DOHH2 (cell line): ENCODE measurements around the gene TREML2.

Source experiments
- H3F3A ChIP-seq: fragments of 200-600 bp; sonication (generic), shearing (Covaris generic); 2 replicates; pipeline ENCODE4 v1.6.0; 2016; ENCODE audit warnings: antibody characterized with exemption, mild to moderate bottlenecking; ENCODE audit not compliant: control insufficient read depth, insufficient read depth
- H3K27ac ChIP-seq: fragments of 200-600 bp; sonication (generic); 2 replicates; pipeline ENCODE4 v1.5.1; 2014; ENCODE audit warnings: low read depth, mild to moderate bottlenecking, low read length, moderate library complexity
- H3K27me3 ChIP-seq: fragments of 200-600 bp; sonication (generic); 2 replicates; pipeline ENCODE4 v1.6.1; 2014; ENCODE audit warnings: mild to moderate bottlenecking, low read length, mixed read lengths; ENCODE audit not compliant: control insufficient read depth
- H3K36me3 ChIP-seq: fragments of 200-600 bp; sonication (generic); 2 replicates; pipeline ENCODE4 v1.6.1; 2014; ENCODE audit warnings: mild to moderate bottlenecking, low read length, moderate library complexity, mixed read lengths; ENCODE audit not compliant: control insufficient read depth
- H3K4me1 ChIP-seq: fragments of 200-600 bp; sonication (generic); 2 replicates; pipeline ENCODE4 v1.6.1; 2014; ENCODE audit warnings: mild to moderate bottlenecking, low read length, mixed read lengths; ENCODE audit not compliant: control insufficient read depth
- H3K4me2 ChIP-seq: fragments of 200-600 bp; sonication (generic); 2 replicates; pipeline ENCODE4 v1.6.0; 2014; ENCODE audit warnings: mild to moderate bottlenecking, low read length, moderate library complexity
- H3K4me3 ChIP-seq: fragments of 200-600 bp; sonication (generic); 2 replicates; pipeline ENCODE4 v1.5.1; 2014; ENCODE audit warnings: mild to moderate bottlenecking, low read length, mixed read lengths
- H3K79me2 ChIP-seq: fragments of 200-600 bp; sonication (generic); 2 replicates; pipeline ENCODE4 v1.6.1; 2014; ENCODE audit warnings: mild to moderate bottlenecking, low read length, mixed read lengths; ENCODE audit not compliant: control insufficient read depth
- H3K9me2 ChIP-seq: fragments of 200-600 bp; sonication (generic); replicated peaks from 2 replicates; pipeline ENCODE4 v1.6.1; 2014; ENCODE audit warnings: mild to moderate bottlenecking, low read length, mixed read lengths; ENCODE audit not compliant: control insufficient read depth
- H3K9me3 ChIP-seq: fragments of 200-600 bp; sonication (generic); 2 replicates; pipeline ENCODE4 v1.6.1; 2014; ENCODE audit warnings: antibody characterized with exemption, low read length, mixed read lengths; ENCODE audit not compliant: control insufficient read depth, insufficient read depth
- H4K20me1 ChIP-seq: fragments of 200-600 bp; sonication (generic); 2 replicates; pipeline ENCODE4 v1.6.0; 2014; ENCODE audit warnings: low read depth, mild to moderate bottlenecking, antibody characterized with exemption, low read length, moderate library complexity; ENCODE audit not compliant: control insufficient read depth, insufficient read depth
- EZH2phosphoT487 ChIP-seq: fragments of 200-600 bp; sonication (generic); IDR thresholded peaks from 2 replicates; pipeline ENCODE4 v1.6.1; 2017; ENCODE audit warnings: borderline replicate concordance, mild to moderate bottlenecking, antibody characterized with exemption, low read length, moderate library complexity, mixed read lengths
- TF ChIP-seq, protein P1 (sequence below): fragments of 200-600 bp; sonication (generic); IDR thresholded peaks from one replicate; pipeline ENCODE4 v1.5.1; 2014; ENCODE audit warnings: antibody characterized with exemption, mild to moderate bottlenecking, low read depth, low read length; ENCODE audit not compliant: poor library complexity, severe bottlenecking

The TREML2 gene

DNA sequence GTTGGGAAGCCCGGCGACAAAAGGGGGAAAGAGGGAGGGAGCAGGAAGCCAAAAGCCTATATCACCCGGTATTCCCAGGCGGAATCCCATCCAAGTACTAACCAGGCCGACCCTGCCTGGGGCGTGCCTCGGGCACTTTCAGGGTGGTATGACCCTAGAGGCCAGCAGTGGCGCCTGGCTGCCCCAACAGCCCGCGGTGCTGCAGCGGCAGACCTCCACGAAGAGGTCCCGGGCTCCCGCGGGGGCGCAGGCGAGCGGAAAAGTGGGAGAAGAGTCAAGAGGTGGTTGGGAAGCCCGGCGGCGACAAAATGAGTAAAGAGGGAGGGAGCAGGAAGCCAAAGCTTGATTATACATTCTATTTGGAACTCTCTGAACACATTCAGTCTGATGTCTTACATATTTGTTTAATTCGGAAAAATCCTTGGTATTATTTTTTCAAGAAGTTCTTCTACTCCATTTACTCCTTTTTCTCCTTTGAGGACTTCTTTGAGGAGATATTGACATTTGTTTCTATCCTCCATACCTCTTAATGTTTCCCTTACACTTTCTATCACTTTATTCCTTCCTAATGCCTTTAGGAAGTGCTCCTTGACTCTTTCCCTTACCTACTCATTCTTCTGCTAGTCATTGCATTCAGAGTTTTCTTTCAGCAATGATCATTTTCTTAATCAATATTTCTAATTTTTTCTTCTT lies 38.7 kb upstream of the TREML2 start:
- Histone ChIP-seq H3K4me1 (no peaks in the 10 kb centered on the region), H3K79me2 (no peaks in the 10 kb centered on the region), H3K27me3 (peaks cover 5% of the 10 kb centered on the region), H3K4me3 (no peak overlapping the region), H3K27ac (no peak overlapping the region), H3F3A (no peaks in the 10 kb centered on the region), H3K4me2 (no peak overlapping the region), H3K9me2 (no peaks in the 10 kb centered on the region), H3K36me3 (no peaks in the 10 kb centered on the region), H3K9me3 (no peaks in the 10 kb centered on the region), H4K20me1 (no peaks in the 10 kb centered on the region)
- TF ChIP-seq, protein P1, sequence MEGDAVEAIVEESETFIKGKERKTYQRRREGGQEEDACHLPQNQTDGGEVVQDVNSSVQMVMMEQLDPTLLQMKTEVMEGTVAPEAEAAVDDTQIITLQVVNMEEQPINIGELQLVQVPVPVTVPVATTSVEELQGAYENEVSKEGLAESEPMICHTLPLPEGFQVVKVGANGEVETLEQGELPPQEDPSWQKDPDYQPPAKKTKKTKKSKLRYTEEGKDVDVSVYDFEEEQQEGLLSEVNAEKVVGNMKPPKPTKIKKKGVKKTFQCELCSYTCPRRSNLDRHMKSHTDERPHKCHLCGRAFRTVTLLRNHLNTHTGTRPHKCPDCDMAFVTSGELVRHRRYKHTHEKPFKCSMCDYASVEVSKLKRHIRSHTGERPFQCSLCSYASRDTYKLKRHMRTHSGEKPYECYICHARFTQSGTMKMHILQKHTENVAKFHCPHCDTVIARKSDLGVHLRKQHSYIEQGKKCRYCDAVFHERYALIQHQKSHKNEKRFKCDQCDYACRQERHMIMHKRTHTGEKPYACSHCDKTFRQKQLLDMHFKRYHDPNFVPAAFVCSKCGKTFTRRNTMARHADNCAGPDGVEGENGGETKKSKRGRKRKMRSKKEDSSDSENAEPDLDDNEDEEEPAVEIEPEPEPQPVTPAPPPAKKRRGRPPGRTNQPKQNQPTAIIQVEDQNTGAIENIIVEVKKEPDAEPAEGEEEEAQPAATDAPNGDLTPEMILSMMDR: no peak
- no peak for TF ChIP-seq EZH2phosphoT487

GRCh38 chr6:41237128-41237527 lies 36.2 kb upstream of the TREML2 start:
- Histone ChIP-seq H3K27me3 (peaks cover 10% of the 10 kb centered on the region), H3F3A (no peaks in the 10 kb centered on the region), H3K36me3 (no peaks in the 10 kb centered on the region), H3K79me2 (no peaks in the 10 kb centered on the region), H3K4me2 (no peak overlapping the region), H3K4me3 (no peak overlapping the region), H3K4me1 (no peaks in the 10 kb centered on the region), H3K9me2 (no peaks in the 10 kb centered on the region), H4K20me1 (no peaks in the 10 kb centered on the region), H3K27ac (no peak overlapping the region), H3K9me3 (no peaks in the 10 kb centered on the region)
- TF ChIP-seq, protein P1: no peak
- no peak for TF ChIP-seq EZH2phosphoT487

DNA sequence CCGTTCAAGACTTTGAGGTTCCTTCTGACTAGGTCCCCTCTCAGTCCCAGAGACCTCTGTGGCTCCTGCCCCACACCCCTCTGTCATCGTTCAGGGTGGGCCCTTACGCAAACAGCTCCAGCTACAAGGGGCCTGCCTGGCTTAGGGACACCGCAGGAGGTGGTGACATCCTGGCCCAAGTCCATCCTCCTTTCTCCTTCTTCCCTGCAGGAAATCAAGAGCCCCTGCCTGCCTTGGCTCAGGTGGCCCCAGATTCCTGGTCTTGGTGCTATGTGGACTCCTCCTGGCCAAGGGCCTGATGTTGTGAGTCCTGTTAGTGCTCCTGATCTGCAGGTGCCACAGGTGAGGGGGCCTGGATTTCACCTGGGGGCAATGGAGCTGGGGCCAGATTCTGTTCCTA lies 35.3 kb upstream of the TREML2 start:
- Histone ChIP-seq H3K27ac (no peak overlapping the region), H4K20me1 (no peaks in the 10 kb centered on the region), H3K4me3 (no peak overlapping the region), H3K4me2 (no peak overlapping the region), H3K27me3 (peaks cover 14% of the 10 kb centered on the region), H3K9me2 (no peaks in the 10 kb centered on the region), H3K4me1 (no peaks in the 10 kb centered on the region), H3F3A (no peaks in the 10 kb centered on the region), H3K79me2 (no peaks in the 10 kb centered on the region), H3K9me3 (no peaks in the 10 kb centered on the region), H3K36me3 (no peaks in the 10 kb centered on the region)
- TF ChIP-seq, protein P1: no peak
- TF ChIP-seq EZH2phosphoT487: no peak
